Left kidney (tissue), 2 donors: ENCODE results near the gene CYP27B1. TPM values are rescaled to one million over a fixed set of nuclear protein-coding genes. Genes with fewer than 3 reads are reported as not detected.
A peak's percentile ranks its signal among the peaks of the same experiment; 100 is the strongest.
"Not testable (repeated sequence)": the region's sequence is repeated elsewhere in the genome, so short reads cannot be mapped to it uniquely, and the experiment has no call there.

ENCODE experiments used
- DNase-seq: peaks from one replicate; pipeline ENCODE4 v3.0.0-alpha.2; 2013
- polyA plus RNA-seq: library from polyadenylated mRNA; unstranded; fragments of 120-200 nt; gene quantifications from one replicate; pipeline ENCODE4 v1.2.1, GENCODE V29; 2013; ENCODE audit not compliant: insufficient read length

The CYP27B1 gene
- polyA plus RNA-seq, 1 donor = 2.0 TPM

DNA sequence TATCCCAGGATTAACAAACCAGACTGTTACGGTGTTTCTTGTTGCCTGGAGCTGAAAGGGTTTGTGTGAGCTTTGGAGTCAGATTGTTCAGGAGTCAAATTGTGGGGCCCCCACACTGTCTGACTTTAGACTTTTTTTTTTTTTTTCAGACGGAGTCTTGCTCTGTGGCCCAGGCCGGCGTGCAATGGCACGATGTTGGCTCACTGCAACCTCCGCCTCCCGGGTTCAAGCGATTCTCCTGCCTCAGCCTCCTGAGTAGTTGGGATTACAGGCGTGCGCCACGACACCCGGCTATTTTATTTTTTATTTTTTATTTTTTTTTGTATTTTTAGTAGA is 16.6 kb upstream of the CYP27B1 start:
- no peak for DNase-seq

DNA sequence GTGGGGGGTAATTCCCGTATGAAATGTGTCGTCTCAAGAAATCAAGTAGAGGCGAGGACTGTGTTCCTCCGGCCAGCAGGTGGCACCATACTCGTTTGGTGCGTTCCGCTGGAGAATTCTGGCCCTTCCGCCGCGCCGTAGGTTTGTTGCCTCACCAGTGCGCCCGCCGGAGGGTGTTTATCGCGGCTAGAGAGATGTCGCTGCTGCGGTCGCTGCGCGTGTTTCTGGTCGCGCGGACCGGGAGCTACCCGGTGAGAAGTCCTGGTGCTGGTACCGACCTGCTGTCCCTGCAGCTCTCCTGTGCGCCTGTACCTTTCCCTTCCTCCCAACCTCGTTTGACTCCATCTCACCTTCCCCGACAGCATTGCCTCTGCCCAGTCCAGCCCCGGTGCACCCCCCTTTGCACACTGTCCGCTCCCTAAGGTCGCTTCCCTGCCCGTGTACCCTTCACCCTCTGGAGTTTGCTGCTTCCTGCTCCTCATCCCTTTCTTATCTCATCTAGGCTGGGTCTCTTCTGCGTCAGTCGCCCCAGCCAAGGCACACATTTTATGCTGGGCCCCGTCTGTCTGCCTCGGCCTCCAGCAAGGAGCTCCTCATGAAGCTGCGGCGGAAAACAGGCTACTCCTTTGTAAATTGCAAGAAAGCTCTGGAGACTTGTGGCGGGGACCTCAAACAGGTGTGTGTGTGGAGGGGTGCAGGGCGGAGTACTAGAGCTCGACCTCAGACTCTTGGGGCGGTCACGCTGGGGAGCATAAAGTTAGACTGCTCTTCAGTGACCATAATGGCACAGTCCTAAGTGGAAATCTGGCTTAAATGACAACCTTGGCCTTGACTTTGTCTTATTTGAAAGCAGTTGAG is 16.0 kb upstream of the CYP27B1 start, which contains the start of gene TSFM:
Gene TSFM (plus strand): TSS at position 180 of the 858 bp plus-strand sequence. CDS start 15 bp downstream, at position 195.
- peak; percentile 97 for DNase-seq

DNA sequence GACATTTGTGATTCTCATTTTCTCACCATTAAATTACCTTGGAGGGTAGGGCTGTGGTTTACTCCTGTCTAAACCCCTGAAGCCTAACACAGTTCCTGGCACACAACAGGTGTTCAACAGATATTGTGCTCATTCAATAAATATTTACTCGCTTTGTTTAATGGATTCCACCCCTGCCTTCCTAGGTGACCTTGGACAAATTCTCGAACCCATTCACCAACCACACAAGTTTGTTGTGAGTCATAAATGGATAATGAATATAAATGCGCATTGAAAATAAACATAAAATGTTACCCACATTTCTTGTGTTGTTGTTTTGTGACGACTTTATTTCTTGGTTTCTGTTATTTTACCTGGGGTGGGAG is 15.3 kb upstream of the CYP27B1 start:
- DNase-seq = no peak

DNA sequence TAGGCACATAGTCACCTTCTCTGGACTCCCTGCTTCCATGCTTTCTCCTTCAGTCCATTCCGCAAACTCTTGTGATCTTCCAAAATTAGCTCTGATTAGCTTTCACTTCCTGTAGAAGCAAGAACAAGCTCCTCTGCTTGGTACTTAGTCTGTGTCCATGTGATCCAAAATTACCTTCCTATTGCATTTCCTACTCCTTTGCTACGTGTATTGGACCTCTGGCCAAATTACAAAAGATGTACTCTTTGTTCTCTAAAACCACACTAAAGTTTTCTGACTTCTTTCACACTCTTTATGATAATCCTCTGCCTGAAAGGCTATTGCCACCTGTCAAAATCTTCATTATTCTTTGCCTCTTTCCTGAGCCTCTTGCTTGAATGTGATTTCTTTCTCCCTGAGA is 14.9 kb upstream of the CYP27B1 start:
- no peak for DNase-seq

DNA sequence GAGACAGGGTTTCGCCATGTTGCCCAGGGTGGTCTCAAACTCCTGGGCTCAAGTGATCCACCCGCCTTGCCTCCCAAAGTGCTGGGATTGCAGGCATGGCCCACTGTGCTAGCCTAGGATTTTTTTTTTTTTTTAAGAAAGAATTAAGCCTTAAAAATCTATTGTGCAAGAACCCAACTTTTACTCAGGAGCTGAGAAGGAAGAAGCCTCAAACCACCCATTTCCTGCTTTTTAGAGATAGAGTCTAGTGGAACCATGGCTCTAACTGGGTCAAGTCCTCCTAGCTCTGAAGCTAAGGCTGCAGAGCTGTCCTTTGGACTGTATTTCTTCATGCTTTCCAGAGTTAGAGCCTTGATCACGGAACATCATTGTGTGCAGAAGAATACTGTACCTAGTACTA is 14.4 kb upstream of the CYP27B1 start:
- no peak for DNase-seq

DNA sequence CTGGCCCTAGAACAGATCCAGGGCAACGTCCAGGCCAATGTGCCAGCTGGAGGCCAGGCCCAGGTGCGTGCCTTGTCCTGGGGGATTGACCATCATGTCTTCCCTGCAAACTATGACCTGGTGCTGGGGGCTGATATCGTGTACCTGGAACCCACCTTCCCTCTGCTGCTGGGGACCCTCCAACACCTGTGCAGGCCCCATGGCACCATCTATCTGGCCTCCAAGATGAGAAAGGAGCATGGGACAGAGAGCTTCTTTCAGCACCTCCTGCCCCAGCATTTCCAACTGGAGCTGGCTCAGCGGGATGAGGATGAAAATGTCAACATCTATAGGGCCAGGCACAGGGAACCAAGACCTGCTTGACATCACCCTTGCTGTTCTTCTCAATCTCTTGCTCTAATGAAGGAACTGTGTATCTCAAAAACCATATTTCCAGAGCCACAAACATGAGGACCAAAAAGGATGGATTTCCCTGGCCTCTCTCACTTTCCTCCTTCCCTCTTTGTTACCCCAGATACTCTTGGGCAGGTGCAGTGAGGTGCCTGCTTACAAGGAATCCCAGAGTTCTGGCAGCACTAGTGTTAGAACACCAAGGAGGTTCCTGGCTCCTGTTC is 13.5 kb upstream of the CYP27B1 start:
- no peak for DNase-seq

DNA sequence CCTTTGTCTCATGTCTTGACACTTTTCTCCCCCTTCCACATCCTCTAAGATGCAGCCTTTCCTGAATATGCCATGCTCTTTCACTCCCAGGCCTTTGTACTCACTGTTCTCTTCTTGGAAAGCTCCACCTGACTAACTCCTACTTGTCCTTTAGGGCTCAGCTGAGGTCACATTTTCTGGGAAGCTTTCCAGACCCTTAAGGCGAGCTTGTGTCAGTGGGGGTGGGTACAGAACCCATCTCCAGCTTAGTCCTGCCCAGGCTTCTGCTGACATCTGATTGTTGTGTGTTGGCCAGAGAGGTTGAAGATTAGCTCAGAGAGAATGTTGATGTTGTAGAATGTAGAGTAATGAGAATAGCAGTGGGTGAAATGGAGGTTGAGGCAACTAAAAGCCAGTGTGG is 12.9 kb upstream of the CYP27B1 start:
- DNase-seq = no peak

DNA sequence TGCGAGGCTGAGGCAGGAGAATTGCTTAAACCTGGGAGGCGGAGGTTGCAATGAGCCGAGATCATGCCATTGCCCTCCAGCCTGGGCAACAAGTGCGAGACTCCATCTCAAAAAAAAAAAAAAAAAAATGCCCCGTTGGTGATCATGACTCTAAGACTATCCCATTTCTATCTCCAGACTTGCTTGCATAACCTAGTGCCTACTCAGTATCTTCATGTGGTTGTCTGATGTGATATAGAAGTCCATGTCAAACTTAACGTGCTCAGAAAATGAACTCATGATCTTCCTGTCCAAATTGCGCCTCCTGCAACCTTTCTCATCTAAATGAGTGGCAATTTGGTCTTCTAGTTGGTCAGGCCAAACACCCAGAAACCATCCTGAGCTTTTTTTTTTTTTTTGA is 11.0 kb upstream of the CYP27B1 start:
- DNase-seq = no peak

DNA sequence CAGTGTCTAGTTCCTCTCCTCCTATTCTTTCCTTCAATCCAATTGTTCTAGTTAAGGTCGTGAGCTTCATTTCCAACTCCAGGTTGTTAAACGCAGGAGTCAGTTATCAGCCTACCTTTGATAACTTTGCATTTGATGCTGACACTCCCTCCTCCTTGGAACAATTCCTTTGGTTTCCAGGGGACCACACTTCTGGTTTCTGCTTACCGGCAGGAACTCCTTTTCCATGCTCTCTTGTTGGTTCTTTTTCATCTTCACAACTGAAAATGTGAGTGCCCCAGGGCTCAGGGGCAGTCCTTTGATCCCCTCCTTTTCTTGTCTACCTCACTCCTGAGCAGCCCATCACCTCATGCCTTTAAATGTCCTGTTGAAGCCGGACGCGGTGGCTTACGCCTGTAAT is 10.5 kb upstream of the CYP27B1 start:
- no peak for DNase-seq

DNA sequence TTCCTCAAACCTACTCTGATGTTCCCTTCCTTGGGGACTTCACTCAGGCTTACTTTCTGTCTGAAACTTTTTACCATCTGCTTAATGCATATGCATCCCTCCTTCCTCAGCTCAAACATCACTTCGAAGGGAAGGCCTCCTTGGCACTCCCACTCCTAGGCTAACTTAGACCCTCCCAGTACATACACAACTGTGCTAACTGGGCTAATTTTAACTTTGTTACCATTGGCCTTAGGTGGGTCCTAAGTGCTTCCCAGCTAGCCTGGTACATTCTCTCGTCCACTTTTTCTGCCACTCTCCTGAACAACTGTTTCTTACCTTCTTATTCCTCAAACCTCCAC is 9.3 kb upstream of the CYP27B1 start:
- no peak for DNase-seq

DNA sequence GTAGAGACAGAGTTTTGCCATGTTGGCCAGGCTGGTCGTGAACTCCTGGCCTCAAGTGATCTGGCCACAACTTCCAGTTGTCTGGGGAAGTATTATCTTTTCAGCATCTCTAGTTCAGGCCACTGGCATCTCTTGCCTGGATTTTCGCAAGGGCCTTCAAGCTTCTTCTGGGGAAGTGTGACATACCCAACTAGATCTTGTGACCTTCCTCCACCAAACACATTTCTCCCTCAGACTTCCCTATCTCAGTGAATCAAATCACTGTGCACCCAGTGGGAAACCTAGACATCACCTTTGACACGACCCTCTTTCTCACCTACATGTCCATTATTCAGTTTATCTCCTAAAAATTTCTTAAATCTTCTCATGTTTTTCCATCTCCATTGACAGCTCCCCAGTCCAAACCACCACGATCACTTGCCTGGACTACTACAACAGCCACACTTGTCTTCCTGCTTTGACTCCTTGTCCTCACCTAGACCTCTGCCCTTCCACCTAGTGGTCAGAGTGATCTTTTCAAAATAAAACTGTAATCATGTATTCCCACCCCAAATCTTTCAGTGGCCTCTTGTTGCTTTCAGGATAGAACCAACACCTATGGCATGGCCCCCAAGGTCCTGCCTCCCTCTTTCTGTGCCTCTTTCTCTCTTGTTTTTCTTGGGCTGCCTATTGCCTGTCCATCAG is 8.8 kb upstream of the CYP27B1 start:
- no peak for DNase-seq

DNA sequence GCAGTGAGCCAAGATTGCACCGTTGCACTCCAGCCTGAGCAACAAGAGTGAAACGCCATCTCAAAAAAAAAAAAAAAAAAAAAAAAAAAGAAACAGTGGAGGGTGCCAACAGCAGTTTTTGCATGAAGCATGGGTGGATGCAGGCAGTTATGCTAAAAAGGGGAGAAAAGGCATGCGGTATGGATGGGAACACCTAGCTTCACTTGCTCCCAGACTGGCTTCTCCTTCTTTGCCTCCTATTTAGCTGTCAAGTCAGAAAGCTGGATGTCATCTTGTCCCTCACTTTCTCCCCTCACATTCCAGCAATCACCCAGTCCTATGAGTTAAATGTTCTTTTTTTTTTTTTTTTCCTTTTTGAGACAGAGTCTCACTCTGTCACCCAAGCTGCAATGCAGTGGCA is 8.2 kb upstream of the CYP27B1 start:
- no peak for DNase-seq

DNA sequence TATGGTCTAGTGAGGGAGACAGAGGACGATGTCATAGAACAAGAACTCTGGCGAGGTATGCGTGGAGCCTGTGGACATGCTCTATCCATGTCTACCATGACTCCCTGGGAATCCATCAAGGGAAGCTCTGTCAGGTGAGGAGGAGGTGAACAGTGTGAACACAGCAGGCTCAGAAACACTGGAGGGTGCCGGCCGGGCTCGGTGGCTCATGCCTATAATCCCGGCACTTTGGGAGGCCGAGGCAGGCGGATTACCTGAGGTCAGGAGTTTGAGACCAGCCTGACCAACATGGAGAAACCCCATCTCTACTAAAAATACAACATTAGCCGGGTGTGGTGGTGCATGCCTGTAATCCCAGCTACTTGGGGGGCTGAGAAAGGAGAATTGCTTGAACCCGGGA is 7.8 kb upstream of the CYP27B1 start:
- DNase-seq = not testable (repeated sequence)

DNA sequence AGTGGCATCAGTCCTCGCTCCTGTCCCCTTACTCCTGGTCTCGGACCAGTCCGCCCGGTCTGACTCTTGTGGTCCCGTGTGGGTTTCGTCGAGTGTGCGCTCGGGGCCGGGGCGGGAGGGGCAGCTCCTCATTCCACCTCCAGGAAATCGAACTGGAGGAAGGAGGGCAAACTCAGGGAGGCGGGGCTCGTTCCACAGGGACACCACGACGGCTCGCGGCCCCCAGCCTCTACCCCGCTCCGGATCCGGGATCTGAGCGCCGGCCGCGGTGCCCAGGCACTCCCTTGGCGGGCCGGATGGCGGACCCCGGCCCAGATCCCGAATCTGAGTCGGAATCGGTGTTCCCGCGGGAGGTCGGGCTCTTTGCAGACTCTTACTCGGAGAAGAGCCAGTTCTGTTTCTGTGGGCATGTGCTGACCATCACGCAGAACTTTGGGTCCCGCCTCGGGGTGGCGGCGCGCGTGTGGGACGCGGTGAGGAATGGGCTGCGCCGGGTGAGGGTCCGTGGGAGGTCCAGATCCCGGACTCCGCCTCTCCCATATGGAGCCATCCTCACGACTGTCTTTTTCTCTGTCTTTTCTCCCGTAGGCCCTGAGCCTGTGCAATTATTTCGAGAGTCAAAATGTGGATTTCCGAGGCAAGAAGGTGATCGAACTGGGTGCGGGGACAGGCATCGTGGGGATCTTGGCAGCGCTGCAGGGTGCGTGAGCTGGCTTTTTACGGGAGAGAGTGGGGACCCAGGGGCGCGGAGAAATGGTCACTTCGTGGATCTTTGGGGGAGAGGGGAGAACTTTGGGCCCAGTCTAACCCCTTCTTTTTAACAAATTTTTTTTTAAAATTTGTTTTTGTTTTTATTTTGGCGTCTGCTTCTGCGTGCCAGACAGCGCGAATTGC is 5.8 kb upstream of the CYP27B1 start, which contains the start of gene EEF1AKMT3:
Gene EEF1AKMT3 (plus strand): TSS at position 186 of the 894 bp plus-strand sequence. CDS start 111 bp downstream, at position 297.
- no peak for DNase-seq

DNA sequence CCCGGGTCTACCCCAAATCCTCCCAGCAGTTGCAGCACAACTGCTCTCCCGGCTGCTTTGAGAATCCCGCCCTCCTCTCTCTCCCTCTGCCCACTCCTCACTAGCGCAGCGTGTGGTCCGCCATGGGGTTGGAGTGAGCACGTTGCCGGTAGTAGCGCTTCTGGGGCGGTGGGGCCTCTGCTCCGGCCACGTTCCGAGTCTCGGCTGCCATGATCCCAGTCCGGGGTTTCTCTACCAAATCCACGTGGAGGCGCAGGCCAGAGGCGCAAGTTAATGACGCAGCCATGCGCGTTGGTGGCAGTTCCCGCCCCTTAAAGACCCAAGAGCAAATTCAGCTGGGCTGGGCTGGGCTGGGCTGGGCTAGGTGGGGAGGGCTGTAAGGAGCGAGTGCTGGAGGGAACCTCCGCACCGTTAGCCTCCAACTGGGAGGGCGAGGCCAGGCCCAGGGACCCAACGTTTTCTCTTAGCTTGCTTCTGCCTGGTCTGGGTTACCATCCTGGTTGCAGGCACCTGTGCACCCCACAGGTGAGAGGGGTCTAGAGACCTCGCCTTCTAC is 5.1 kb upstream of the CYP27B1 start, which contains the start of gene METTL1:
Gene METTL1 (minus strand): TSS at position 233 of the 556 bp plus-strand sequence. CDS start 22 bp downstream, at position 211.
- DNase-seq = peak; percentile 96

DNA sequence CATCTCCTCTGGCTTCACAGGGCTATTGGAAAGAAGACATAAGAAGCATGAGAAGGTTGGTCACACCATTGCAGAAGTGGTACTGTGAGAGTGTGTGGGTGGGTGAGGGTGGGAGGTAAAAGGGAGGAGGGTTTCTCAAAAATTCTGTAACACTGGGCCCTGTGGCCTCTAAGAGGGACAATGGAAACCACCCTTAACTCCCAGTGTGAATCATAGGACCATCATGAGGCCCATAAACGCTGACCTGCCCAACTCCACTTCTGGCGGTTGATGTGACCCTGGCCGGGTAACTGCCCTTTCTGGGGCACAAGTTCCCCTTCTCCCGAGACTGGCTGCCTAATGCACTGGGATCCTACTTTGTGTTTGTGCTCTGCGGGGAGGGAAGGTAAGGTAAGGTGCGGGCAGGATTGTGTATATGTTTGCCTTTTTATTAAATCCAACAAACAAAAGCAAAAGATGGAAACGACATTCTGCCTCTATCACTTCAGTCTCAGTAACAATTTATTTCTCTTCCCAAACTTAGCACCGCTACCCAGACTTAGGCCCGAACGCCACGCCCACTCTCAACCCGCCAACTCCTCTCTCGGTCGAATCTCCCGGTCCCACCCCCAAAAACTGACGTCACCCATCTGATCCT is 4.5 kb upstream of the CYP27B1 start:
- peak; percentile 91 for DNase-seq

DNA sequence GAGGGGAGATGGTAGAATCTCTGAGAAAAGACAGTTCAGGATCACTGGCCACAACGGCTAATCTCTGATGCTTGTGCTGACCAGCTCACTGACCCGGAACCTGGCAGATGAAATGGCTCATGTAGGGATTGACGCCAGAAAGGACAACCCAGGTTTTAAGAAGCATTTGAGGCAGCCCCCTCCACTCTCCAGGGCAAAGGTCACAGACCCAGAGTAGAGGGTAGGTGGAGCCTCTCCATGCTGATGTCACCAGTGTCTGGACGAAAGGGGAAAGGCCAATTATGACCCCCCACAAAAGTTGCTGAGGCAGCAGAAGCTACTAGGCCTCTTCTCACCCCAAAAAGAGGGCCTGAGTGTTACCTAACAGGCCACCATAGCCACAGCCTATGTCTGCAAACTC is 3.9 kb upstream of the CYP27B1 start:
- DNase-seq = no peak

DNA sequence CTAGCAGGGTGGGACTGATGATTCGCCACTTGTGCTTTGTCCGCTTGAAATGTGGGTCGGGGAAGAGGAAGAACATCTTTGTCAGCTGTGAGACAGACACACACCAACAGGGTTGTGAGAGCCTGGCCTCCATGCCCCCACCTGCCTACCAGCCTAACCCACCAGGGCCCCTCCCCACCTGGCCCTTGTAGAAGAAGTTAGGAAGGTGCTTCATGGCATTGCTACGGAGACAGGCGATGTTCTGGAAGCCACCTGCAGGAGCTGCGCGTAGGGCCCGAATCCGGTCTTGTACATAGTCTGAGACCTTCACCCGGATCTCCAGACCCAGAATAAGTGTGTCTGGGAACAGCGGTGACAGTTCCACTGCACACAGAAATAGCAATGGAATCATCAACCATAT is 2.7 kb upstream of the CYP27B1 start:
- DNase-seq = no peak

DNA sequence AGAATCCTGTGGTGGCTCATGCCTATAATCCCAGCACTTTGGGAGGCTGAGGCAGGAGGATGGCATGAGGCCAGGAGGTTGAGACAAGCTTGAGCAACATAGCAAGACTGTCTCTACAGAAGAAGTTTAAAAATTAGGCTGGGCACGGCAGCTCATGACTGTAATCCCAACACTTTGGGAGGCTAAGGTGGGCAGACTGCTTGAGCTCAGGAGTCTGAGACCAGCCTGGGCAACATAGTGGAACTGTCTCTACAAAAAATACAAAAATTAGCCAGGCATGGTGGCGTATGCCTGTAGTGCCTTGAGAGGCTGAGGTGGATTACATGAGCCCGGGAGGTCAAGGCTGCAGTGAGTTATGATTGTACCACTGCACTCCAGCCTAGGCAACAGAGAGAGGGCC is 998 bp upstream of the CYP27B1 start:
- no peak for DNase-seq

DNA sequence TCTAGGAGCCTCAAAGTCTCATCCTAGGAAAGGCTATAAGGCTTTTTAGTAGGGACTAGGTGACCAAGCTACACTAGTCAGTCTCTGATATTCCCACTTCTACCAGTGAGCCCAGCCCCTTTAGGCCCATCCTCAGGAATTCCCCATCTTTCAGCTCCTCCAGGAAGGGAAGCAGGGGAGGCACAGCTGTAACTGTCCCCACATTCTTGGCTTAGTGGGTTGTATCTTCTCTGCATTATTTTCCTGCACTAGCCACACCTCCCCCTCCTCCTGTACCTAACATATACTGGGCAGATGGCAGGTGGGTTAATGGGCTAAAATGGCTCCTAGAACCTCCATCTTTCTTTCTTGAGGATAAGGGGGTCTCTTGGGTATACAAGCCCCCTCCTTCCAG is 424 bp upstream of the CYP27B1 start:
- DNase-seq = no peak
